Ishikawa (cell line): ENCODE results near the gene PKMYT1.

ENCODE experiments used
- CEBPB ChIP-seq: IDR thresholded peaks from 2 replicates; pipeline ENCODE4 v1.6.1; 2012
- CREB1 ChIP-seq: IDR thresholded peaks from 2 replicates; pipeline ENCODE4 v1.6.1; 2012; ENCODE audit warnings: low read depth
- EGR1 ChIP-seq: IDR thresholded peaks from 2 replicates; pipeline ENCODE4 v1.6.1; 2012
- EP300 ChIP-seq: IDR thresholded peaks from 2 replicates; pipeline ENCODE4 v1.6.1; 2012; ENCODE audit warnings: borderline replicate concordance
- FOXM1 ChIP-seq: IDR thresholded peaks from 2 replicates; pipeline ENCODE4 v1.6.1; 2012; ENCODE audit warnings: low read depth, borderline replicate concordance
- MAX ChIP-seq: IDR thresholded peaks from 2 replicates; pipeline ENCODE4 v1.6.1; 2012
- NFIC ChIP-seq: IDR thresholded peaks from 2 replicates; pipeline ENCODE4 v1.6.1; 2012
- RAD21 ChIP-seq: IDR thresholded peaks from 2 replicates; pipeline ENCODE4 v1.6.1; 2012; ENCODE audit warnings: low read depth
- REST ChIP-seq: IDR thresholded peaks from 2 replicates; pipeline ENCODE4 v1.6.1; 2012; ENCODE audit warnings: low read depth, mild to moderate bottlenecking
- TAF1 ChIP-seq: IDR thresholded peaks from 2 replicates; pipeline ENCODE4 v1.6.1; 2012; ENCODE audit warnings: low read depth, mild to moderate bottlenecking
- TCF12 ChIP-seq: IDR thresholded peaks from 2 replicates; pipeline ENCODE4 v1.6.1; 2012; ENCODE audit warnings: low read depth
- TEAD4 ChIP-seq: IDR thresholded peaks from 2 replicates; pipeline ENCODE4 v1.6.1; 2012
- USF1 ChIP-seq: IDR thresholded peaks from 2 replicates; pipeline ENCODE4 v1.6.1; 2012
- YY1 ChIP-seq: IDR thresholded peaks from 2 replicates; pipeline ENCODE4 v1.6.1; 2012; ENCODE audit warnings: low read depth
- ZBTB7A ChIP-seq: IDR thresholded peaks from 2 replicates; pipeline ENCODE4 v1.6.1; 2012; ENCODE audit warnings: low read depth

Gene PKMYT1

GRCh38 chr16:2950353-2950724 lies 29.9 kb downstream of the PKMYT1 start:
- no peak for TF ChIP-seq EGR1
- no peak for TF ChIP-seq CREB1
- TF ChIP-seq NFIC, result no peak
- no peak for TF ChIP-seq CEBPB

GRCh38 chr16:2949705-2950352 lies 30.4 kb downstream of the PKMYT1 start:
- TF ChIP-seq TEAD4 (no peak), USF1 (no peak), ZBTB7A (no peak), NFIC (no peak), EGR1 (no peak), MAX (no peak), YY1 (no peak), FOXM1 (no peak)

GRCh38 chr16:2948807-2949704 lies 31.2 kb downstream of the PKMYT1 start:
- TF ChIP-seq ZBTB7A (no peak), NFIC (no peak), USF1 (no peak), CREB1 (no peak), EP300 (no peak)

GRCh38 chr16:2946649-2947048 lies 33.6 kb downstream of the PKMYT1 start:
- TF ChIP-seq CEBPB (no peak), EGR1 (no peak), FOXM1 (no peak), TCF12 (no peak), ZBTB7A (no peak), TEAD4 (no peak), TAF1 (no peak), YY1 (no peak)

GRCh38 chr16:2942045-2942444 lies 38.2 kb downstream of the PKMYT1 start:
- TF ChIP-seq CEBPB (no peak), TCF12 (no peak), TEAD4 (no peak), MAX (no peak), TAF1 (no peak), USF1 (no peak), REST (no peak), EP300 (no peak), FOXM1 (no peak), EGR1 (no peak), NFIC (no peak), RAD21 (no peak), CREB1 (no peak), ZBTB7A (no peak), YY1 (no peak)

GRCh38 chr16:2939968-2940367 lies 40.3 kb downstream of the PKMYT1 start:
- TF ChIP-seq USF1 (no peak), FOXM1 (no peak), NFIC (no peak), TAF1 (no peak), TCF12 (no peak), REST (no peak), ZBTB7A (no peak), TEAD4 (no peak), RAD21 (no peak), CREB1 (no peak), MAX (no peak), CEBPB (no peak), EP300 (no peak), EGR1 (no peak)
